Adrenal gland (tissue), 12 donors: ENCODE data around the gene HDLBP. TPM values are rescaled to one million over a fixed set of nuclear protein-coding genes. Genes with fewer than 3 reads are reported as not detected.

ENCODE experiments used
- DNase-seq, 7 donors: peaks; one replicate each; pipeline ENCODE4 v3.0.0-alpha.2; 2019 to 2020
- H3K27ac ChIP-seq, 5 donors: fragments of 200-600 bp; sonication (generic) in 4 of 5; 1 replicate in 3 of 5; 2 replicates in 2 of 5; pipeline versions ENCODE4 v1.5.1 to v1.8.0; 2016 to 2020; ENCODE audit warnings: mild to moderate bottlenecking in 1 of 5
- H3K27me3 ChIP-seq: fragments of 200-600 bp; 2 replicates; pipeline ENCODE4 v1.8.0; 2021
- H3K36me3 ChIP-seq, 2 donors: fragments of 200-600 bp; replicated peaks in 1 of 2; 1 replicate in 1 of 2; 2 replicates in 1 of 2; pipeline versions ENCODE4 v1.5.1 to v1.8.0; 2018 to 2022
- H3K4me1 ChIP-seq, 2 donors: fragments of 200-600 bp; replicated peaks in 1 of 2; 1 replicate in 1 of 2; 2 replicates in 1 of 2; pipeline versions ENCODE4 v1.5.1 to v1.8.0; 2018 to 2021
- H3K4me3 ChIP-seq, 4 donors: fragments of 200-600 bp; sonication (generic) in 3 of 4; one replicate each; pipeline ENCODE4 v1.5.1; 2016 to 2018
- H3K9me3 ChIP-seq, 3 donors: fragments of 200-600 bp; sonication (generic) in 1 of 3; replicated peaks in 1 of 3; 1 replicate in 2 of 3; 2 replicates in 1 of 3; pipeline versions ENCODE4 v1.5.1 to v1.8.0; 2016 to 2021
- CTCF ChIP-seq, 6 experiments: fragments of 450-650 bp in 4 of 6; fragments of 200-600 bp in 2 of 6; sonication (generic) in 1 of 6; IDR thresholded peaks; 1 replicate in 5 of 6; 2 replicates in 1 of 6; pipeline versions ENCODE4 v1.5.1 to v1.8.0; 2016 to 2021; ENCODE audit warnings: antibody characterized with exemption in 6 of 6, mild to moderate bottlenecking in 2 of 6, moderate library complexity in 1 of 6
- POLR2A ChIP-seq, 2 donors: fragments of 450-650 bp; IDR thresholded peaks; one replicate each; pipeline ENCODE4 v1.6.1; 2017; ENCODE audit warnings: antibody characterized with exemption in 2 of 2, mild to moderate bottlenecking in 2 of 2, moderate library complexity in 1 of 2
- WGBS, 4 donors: extraction: QIAGEN DNeasy Blood & Tissue Kit in 2 of 4; methylation state at CpG; one replicate each; pipeline versions ENCODE4 v1.1.5 to v1.1.7; 2013 to 2017; 5-methylcytosine and 5-hydroxymethylcytosine counted together
- intact Hi-C, 2 donors: fragments of 100-400 bp; cut with DNase I; formaldehyde crosslinking; loops; one replicate each; pipeline versions ENCODE4 v1.14.1 to v1.15.0; 2022 to 2023
- polyA plus RNA-seq, 3 donors: library from polyadenylated mRNA; stranded (reverse); fragments of 200-250 nt in 2 of 3; fragments of 350-450 nt in 1 of 3; fragmentation: Illumina TruSeq in 1 of 3; extraction: RNeasy Lipid Tissue Mini Kit (QIAGEN cat#74804) in 1 of 3; gene quantifications; one replicate each; pipeline ENCODE4 v1.2.3, GENCODE V29; 2013 to 2014
- total RNA-seq, 9 donors: library from RNA; depleted of rRNA in 4 of 9; stranded (reverse); fragments of >200 nt in 4 of 9; fragments of 120-200 nt in 1 of 9; fragmentation: NEBNext Ultra II Directional in 1 of 9; extraction: Animal tissue kit (Norgen Biotek cat#: 25700) in 1 of 9; gene quantifications; one replicate each; pipeline versions ENCODE4 v1.1.0 to v1.2.4, GENCODE V29; 2013 to 2023
- donor health status: healthy with polysubstance abuse.
- donor health status: Bipolar disorder and iron deficiency.
- donor health status: DM: yes; HTN: yes; CAD: no.
- donor health status: DM: no; HTN: no; CAD: no.
- donor health status: DM: no; HTN: no; CAD: no.
- donor health status: DM: yes; HTN: yes; CAD: no.

HDLBP gene
- total and polyA plus RNA-seq, 12 donors, result 295 to 880 (median 454) TPM

GRCh38 chr2:241213041-241213440 lies 102.4 kb downstream of the HDLBP start:
- 82 to 91% (median 86%) methylated on average over 11 to 13 of the region's 13 CpGs for WGBS, 4 donors
- no peaks in the 10 kb centered on the region for H3K4me1 ChIP-seq
- H3K4me3 ChIP-seq, result no peak overlapping the region
- no peaks in the 10 kb centered on the region for H3K36me3 ChIP-seq
- TF ChIP-seq POLR2A (IDR thresholded peaks at IDR 0.05), result no peak
- TF ChIP-seq CTCF (IDR thresholded peaks at IDR 0.05), result no peak
- intact Hi-C loops, result loop anchor here in 1 of 2 donors (10.0 kb wide), 1 partner anchor 358 kb away; no protein-coding TSS in a partner anchor
- DNase-seq, result no peak
- no peak overlapping the region for H3K27ac ChIP-seq
- no peaks in the 10 kb centered on the region for H3K9me3 ChIP-seq
- no peaks in the 10 kb centered on the region for H3K27me3 ChIP-seq

GRCh38 chr2:241211276-241211675 lies 104.2 kb downstream of the HDLBP start:
- Histone ChIP-seq H3K4me1 (no peaks in the 10 kb centered on the region), H3K9me3 (no peaks in the 10 kb centered on the region), H3K36me3 (no peaks in the 10 kb centered on the region), H3K4me3 (no peak overlapping the region), H3K27ac (no peak overlapping the region), H3K27me3 (no peaks in the 10 kb centered on the region)
- 27 to 69% (median 45%) methylated on average over 2 of the region's 2 CpGs for WGBS, 4 donors
- TF ChIP-seq CTCF (IDR thresholded peaks at IDR 0.05), result no peak
- no peak for TF ChIP-seq POLR2A (IDR thresholded peaks at IDR 0.05)
- no peak for DNase-seq
- intact Hi-C loops, result loop anchor here in 1 of 2 donors (10.0 kb wide), 1 partner anchor 356 kb away; no protein-coding TSS in a partner anchor

- no peak for DNase-seq
- Histone ChIP-seq H3K36me3 (no peaks in the 10 kb centered on the region), H3K4me3 (no peak overlapping the region), H3K27me3 (no peaks in the 10 kb centered on the region), H3K9me3 (no peaks in the 10 kb centered on the region), H3K27ac (no peak overlapping the region), H3K4me1 (no peaks in the 10 kb centered on the region)
- intact Hi-C loops, result no loop called here
- no peak for TF ChIP-seq CTCF (IDR thresholded peaks at IDR 0.05)
- TF ChIP-seq POLR2A (IDR thresholded peaks at IDR 0.05), result no peak
- WGBS, 4 donors, result 83 to 90% (median 86%) methylated on average over 13 to 33 of the region's 33 CpGs
Observed at GRCh38 chr2:241209271-241209670, 106.2 kb downstream of the HDLBP start.

GRCh38 chr2:241208058-241208457 lies 107.4 kb downstream of the HDLBP start:
- Histone ChIP-seq H3K27ac (no peak overlapping the region), H3K27me3 (no peaks in the 10 kb centered on the region), H3K4me3 (no peak overlapping the region), H3K4me1 (no peaks in the 10 kb centered on the region), H3K36me3 (no peaks in the 10 kb centered on the region), H3K9me3 (no peaks in the 10 kb centered on the region)
- TF ChIP-seq POLR2A (IDR thresholded peaks at IDR 0.05), result no peak
- 64 to 91% (median 71%) methylated on average over 4 to 6 of the region's 6 CpGs for WGBS, 4 donors
- no peak for DNase-seq
- intact Hi-C loops, result no loop called here

- Histone ChIP-seq H3K27me3 (no peaks in the 10 kb centered on the region), H3K27ac (no peak overlapping the region), H3K36me3 (no peaks in the 10 kb centered on the region), H3K4me1 (no peaks in the 10 kb centered on the region), H3K9me3 (no peaks in the 10 kb centered on the region), H3K4me3 (no peak overlapping the region)
- TF ChIP-seq CTCF (IDR thresholded peaks at IDR 0.05), result no peak
- TF ChIP-seq POLR2A (IDR thresholded peaks at IDR 0.05), result no peak
- DNase-seq, result no peak
- WGBS, 4 donors, result 83 to 88% (median 85%) methylated on average over 5 to 6 of the region's 6 CpGs
- intact Hi-C loops, result no loop called here
Observed at GRCh38 chr2:241207641-241208040, 107.8 kb downstream of the HDLBP start.
